HG03378 (cell line): Measurements from ENCODE around the gene PDZK1.
"Not testable (repeated sequence)": the region's sequence is repeated elsewhere in the genome, so short reads cannot be mapped to it uniquely, and the experiment has no call there.

Experiments used
- ATAC-seq: cut with Tn5 transposase; IDR thresholded peaks from one replicate; pipeline ENCODE4 v1.9.1; 2021; ENCODE audit warnings: mild to moderate bottlenecking, moderate library complexity; ENCODE audit not compliant: unreplicated experiment

Gene PDZK1

DNA sequence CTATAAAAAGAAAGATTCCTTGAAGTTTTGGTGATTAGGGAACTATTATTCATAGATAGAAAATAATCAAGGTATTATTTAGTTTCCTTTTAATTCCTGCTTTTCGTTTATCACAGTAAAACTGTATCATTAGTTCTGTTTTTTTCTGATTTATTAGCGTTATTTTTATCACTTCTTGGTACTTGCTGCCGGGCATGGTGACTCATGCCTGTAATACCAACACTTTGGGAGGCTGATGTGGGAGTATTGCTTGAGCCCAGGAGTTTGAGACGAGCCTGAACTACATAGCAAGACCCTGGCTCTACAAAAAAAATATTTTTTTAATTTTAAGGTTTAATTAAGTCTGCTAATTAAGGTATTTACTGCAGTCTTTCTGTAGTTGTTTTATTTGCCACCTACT, 42.2 kb downstream of the PDZK1 start:
- ATAC-seq, result not testable (repeated sequence)

DNA sequence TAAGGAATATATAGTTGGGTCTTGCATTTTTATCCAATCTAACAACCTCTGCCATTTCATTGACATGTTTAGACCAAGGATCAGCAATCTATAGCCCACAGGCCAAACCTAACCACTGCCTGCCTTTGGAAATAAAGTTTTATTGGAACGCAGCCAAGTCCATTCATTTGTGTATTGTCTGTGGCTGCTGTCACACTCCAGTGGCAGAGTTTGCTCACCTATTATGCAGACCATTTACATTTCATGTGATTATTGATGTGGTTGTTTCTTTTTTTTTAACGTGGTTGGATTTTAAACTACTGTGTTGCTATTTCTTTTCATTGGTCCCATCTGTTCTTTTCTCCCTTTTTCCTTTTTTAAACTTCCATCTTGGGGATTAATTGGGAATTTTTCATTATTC, 44.7 kb downstream of the PDZK1 start:
- not testable (repeated sequence) for ATAC-seq

- ATAC-seq, result not testable (repeated sequence)
Observed at GRCh38 chr1:145656245-145656943, 50.8 kb downstream of the PDZK1 start.

DNA sequence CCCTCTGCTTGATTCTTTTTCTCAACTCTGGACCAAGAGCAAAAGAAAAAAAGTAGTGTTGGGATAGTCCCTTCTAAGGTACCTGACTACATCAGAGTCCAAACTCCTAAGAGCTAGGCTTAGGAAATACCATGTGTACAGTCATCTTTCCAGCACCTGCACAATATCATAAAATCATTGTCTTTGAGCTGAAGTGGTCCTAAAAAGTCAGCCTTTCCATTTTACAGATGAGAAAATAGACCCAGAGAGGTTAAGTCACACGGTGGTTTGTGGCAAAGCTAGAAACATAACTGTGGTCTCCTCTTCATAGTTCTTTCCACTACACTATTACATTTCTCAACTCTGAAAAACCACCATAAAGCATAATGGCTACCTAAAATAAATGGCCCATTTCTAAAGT, 63.2 kb downstream of the PDZK1 start:
- not testable (repeated sequence) for ATAC-seq

DNA sequence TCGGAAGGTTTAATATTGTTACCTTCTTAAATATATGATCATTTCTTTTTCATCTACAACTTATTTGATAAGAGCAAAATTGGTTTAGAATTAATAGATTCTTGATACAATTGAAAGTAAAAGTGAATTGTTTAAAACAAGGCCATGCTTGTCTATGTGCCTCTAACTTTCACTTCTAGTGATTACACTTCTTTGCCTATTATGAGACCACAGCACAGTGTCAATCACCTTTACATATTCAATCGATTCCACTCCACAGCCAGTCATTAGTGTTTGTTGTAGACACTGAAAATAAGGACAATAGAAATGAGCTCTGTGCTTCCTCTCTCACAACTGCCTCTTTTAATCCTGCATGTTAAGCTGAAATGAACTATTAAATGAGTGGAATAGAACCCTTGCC, 65.3 kb downstream of the PDZK1 start:
- not testable (repeated sequence) for ATAC-seq

DNA sequence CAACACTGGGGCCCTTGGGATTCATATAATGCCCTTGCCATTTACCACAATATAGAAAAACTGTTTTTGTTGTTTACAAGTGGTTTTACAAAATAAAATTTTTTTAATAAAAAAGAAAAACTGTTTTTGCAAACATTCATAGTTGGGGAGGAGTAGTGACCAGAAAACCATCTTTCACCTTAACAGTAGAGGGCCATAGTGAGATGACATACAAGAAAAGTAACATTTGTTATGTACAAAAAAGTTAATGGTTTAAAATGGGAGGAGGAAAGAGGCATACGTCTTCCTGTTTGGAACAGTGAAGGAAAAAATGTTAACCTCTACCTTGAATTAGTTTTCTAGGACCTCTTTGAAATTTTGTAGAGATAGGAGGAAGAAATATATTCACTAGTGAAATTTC, 70.9 kb downstream of the PDZK1 start:
- not testable (repeated sequence) for ATAC-seq

- ATAC-seq, result not testable (repeated sequence)
Observed at GRCh38 chr1:145622177-145622576, 85.0 kb downstream of the PDZK1 start.
